SK-N-MC (cell line): Measurements from ENCODE around the gene ACTG1.

ENCODE experiments used
- DNase-seq: peaks from one replicate; pipeline ENCODE4 v3.0.0-alpha.2; 2011; ENCODE audit warnings: low read depth, low spot score
- H3K27ac ChIP-seq: fragments of 200-600 bp; sonication (generic); 2 replicates; pipeline ENCODE4 v1.5.1; 2016; ENCODE audit warnings: mixed run types
- H3K36me3 ChIP-seq: fragments of 200-600 bp; sonication (generic); 2 replicates; pipeline ENCODE4 v1.6.1; 2017; ENCODE audit warnings: antibody characterized with exemption, low read length, mixed read lengths; ENCODE audit not compliant: insufficient read depth
- H3K4me3 ChIP-seq: fragments of 200-600 bp; sonication (generic); 2 replicates; pipeline ENCODE4 v1.5.1; 2016
- H3K9ac ChIP-seq: fragments of 200-600 bp; sonication (generic); 2 replicates; pipeline ENCODE4 v1.8.0; 2017; ENCODE audit warnings: mixed run types, mixed read lengths; ENCODE audit not compliant: insufficient read length
- H3K9me3 ChIP-seq: fragments of 200-600 bp; sonication (generic); 2 replicates; pipeline ENCODE4 v1.6.1; 2017; ENCODE audit warnings: low read depth, mild to moderate bottlenecking, antibody characterized with exemption, low read length, moderate library complexity, mixed read lengths
- EZH2 ChIP-seq: fragments of 200-600 bp; sonication (generic); IDR thresholded peaks from one replicate; pipeline ENCODE4 v1.6.1; 2017; ENCODE audit warnings: antibody characterized with exemption
- FOXP2 ChIP-seq: optimal IDR thresholded peaks from 2 replicates; pipeline ENCODE3; 2011; ENCODE audit warnings: mild to moderate bottlenecking, moderate library complexity; ENCODE audit not compliant: insufficient read depth; ENCODE audit errors: extremely low read length, control extremely low read depth
- POLR2AphosphoS5 ChIP-seq: IDR thresholded peaks from 2 replicates; pipeline ENCODE4 v1.6.1; 2012; ENCODE audit warnings: mild to moderate bottlenecking, low read depth, low read length, borderline replicate concordance

ACTG1 gene

GRCh38 chr17:81479175-81480071 lies 33.2 kb downstream of the ACTG1 start:
- Histone ChIP-seq H3K4me3 (no peak overlapping the region), H3K9me3 (no peaks in the 10 kb centered on the region), H3K9ac (no peak overlapping the region), H3K36me3 (no peaks in the 10 kb centered on the region), H3K27ac (peak overlapping the region; percentile 35; the same call in 1 of the 2 replicates)
- TF ChIP-seq FOXP2 (no peak), POLR2AphosphoS5 (no peak), EZH2 (no peak)
- DNase-seq, result no peak

DNA sequence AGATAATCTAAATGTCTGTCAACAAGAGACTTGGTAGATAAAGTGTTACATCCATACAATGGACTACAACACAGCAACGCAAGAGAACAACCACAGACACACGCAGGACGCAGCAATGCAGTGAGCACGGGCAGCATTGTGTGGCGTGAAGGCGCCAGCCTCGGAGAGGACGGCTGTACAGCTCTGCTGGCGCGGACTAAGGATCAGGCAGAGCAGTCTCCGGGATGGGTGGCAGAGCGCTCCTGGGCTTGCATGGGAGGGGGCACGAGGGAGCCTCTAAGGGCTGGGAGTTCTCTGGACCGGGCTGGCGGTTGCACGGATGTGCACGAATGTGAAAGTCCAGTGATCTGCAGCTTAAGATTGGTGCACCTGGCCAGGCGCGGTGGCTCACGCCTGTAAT lies 34.5 kb downstream of the ACTG1 start:
- Histone ChIP-seq H3K27ac (no peak overlapping the region), H3K36me3 (no peaks in the 10 kb centered on the region), H3K4me3 (no peak overlapping the region), H3K9ac (no peak overlapping the region), H3K9me3 (no peaks in the 10 kb centered on the region)
- no peak for DNase-seq
- TF ChIP-seq EZH2 (no peak), POLR2AphosphoS5 (no peak), FOXP2 (no peak)

DNA sequence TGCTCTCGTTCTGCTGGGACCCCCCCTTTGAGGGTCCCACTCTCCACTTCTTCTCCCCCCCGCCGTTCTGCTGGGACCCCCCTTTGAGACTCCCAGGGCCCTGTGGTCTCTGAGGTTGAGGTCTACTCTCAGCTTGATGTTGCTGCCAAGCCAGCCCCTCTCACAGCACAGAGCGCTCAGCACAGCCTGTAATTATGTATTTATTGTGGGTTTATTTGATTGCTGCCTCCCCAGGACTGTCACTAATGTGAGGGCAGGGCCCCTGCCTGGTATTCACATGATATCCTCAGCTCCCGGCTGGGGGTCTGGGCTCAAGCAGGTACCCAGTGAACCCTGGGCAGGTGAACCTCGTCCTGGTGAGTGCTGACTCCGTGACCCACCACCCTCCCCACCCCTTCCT lies 35.4 kb downstream of the ACTG1 start:
- DNase-seq, result no peak
- no peaks in the 10 kb centered on the region for H3K9me3 ChIP-seq
- H3K36me3 ChIP-seq, result no peaks in the 10 kb centered on the region
- H3K9ac ChIP-seq, result no peak overlapping the region
- TF ChIP-seq POLR2AphosphoS5, result no peak
- TF ChIP-seq EZH2, result no peak
- no peak for TF ChIP-seq FOXP2
- H3K27ac ChIP-seq, result no peak overlapping the region
- H3K4me3 ChIP-seq, result no peak overlapping the region

GRCh38 chr17:81476635-81477034 lies 36.0 kb downstream of the ACTG1 start:
- DNase-seq, result no peak
- Histone ChIP-seq H3K4me3 (no peak overlapping the region), H3K36me3 (no peaks in the 10 kb centered on the region), H3K9ac (no peak overlapping the region), H3K27ac (no peak overlapping the region), H3K9me3 (no peaks in the 10 kb centered on the region)
- TF ChIP-seq FOXP2 (no peak), POLR2AphosphoS5 (no peak), EZH2 (no peak)

DNA sequence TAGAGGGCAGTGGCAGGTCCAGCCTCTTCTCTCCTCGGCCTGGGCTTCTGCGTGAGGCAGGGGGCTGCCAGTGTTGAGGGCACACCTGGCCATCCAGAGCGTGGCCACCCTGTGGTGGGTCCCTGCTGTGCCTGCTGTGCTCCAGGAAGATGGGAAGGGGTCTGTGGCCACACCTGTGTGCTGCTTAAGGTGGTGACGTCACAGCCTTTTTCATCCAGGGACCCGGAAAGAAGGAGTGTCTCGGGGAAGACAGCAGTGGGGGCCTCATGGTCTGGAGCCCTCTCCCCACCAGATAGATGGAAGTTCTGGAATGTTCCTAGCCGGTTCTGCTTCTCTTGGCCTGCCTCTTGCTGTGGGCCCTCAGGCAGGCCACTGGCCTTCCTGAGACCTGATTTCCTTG lies 36.5 kb downstream of the ACTG1 start:
- Histone ChIP-seq H3K4me3 (no peak overlapping the region), H3K9me3 (no peaks in the 10 kb centered on the region), H3K9ac (no peak overlapping the region), H3K27ac (no peak overlapping the region), H3K36me3 (no peaks in the 10 kb centered on the region)
- no peak for TF ChIP-seq FOXP2
- TF ChIP-seq EZH2, result no peak
- no peak for TF ChIP-seq POLR2AphosphoS5
- no peak for DNase-seq

DNA sequence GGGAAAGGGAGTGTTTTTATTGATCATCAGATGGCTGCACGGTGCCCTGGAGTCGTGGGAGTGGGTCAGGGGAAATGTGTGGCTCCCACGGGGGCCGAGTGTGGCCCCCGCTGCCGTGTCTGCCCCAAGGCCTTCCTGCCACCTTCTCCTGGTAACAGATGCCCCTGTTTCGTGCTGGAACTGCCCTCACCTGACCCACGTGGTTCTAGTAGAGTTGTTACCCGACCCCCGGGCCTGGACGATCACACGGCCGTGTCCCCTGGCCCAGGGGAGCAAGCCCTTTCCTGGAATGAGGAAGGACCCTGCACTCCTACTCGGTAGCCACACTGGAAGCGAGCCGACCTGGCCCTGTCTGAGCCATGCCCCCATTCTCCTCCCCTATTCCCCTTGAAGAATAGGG lies 37.6 kb downstream of the ACTG1 start:
- no peak overlapping the region for H3K4me3 ChIP-seq
- H3K9me3 ChIP-seq, result no peaks in the 10 kb centered on the region
- TF ChIP-seq FOXP2 (no peak), POLR2AphosphoS5 (no peak), EZH2 (no peak)
- H3K36me3 ChIP-seq, result no peaks in the 10 kb centered on the region
- no peak overlapping the region for H3K27ac ChIP-seq
- H3K9ac ChIP-seq, result no peak overlapping the region
- no peak for DNase-seq

DNA sequence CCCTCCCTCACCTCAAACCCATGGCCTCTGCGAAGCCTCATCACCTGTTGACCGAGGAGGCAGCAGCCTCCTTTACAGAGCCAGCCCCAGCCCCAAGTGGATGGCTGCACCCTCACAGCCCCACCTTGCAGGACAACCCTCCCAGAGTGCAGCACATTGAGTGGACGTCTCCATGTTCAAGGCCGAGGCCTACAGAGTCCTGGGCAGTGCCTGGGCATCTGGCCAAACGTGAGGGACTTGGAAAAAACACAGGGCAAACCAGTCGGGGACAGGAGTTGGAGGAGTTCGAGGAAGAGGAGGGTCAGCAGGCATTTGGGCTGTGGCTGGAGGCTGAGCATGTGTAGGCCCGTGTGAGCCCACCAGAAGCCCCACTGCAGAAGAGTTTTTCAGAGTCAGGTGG lies 39.6 kb downstream of the ACTG1 start:
- Histone ChIP-seq H3K36me3 (no peaks in the 10 kb centered on the region), H3K4me3 (no peak overlapping the region), H3K9me3 (no peaks in the 10 kb centered on the region), H3K9ac (no peak overlapping the region), H3K27ac (no peak overlapping the region)
- TF ChIP-seq FOXP2, result no peak
- TF ChIP-seq POLR2AphosphoS5, result no peak
- TF ChIP-seq EZH2, result no peak
- DNase-seq, result no peak

DNA sequence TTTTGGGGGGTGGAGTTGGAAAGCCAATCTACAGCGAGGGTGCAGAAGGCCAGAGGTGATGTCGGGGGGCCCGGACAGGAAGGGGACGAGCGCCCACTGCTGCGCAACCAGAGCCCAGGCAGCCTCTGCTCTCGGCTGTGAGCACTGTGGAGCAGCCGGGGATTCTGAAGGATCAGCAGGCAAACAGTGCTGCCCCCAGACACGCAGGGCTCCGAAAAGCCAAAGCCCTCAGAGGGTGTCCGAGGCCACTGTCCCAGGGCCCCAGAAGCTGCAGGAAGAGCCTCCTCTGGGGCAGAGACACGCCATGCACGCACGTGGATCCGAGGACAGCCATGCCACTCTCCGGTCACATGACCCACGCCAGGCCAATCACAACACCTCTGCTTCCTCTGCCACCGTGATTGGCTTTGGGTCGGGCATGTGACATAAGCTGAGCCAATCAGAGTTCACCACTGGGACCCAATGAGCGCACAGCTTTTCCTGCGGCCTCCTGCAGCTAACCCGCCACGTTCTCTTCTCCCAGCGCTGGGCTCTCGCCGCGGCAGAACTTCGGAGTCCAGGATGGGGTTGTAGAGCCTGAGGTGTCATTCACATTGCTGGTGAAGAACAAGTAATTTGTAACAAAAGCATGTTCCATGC lies 40.7 kb downstream of the ACTG1 start:
- no peak for DNase-seq
- Histone ChIP-seq H3K4me3 (peak overlapping the region; percentile 56), H3K36me3 (no peaks in the 10 kb centered on the region), H3K9me3 (no peaks in the 10 kb centered on the region), H3K27ac (peak overlapping the region; percentile 99), H3K9ac (peak overlapping the region; percentile 61)
- TF ChIP-seq FOXP2 (no peak), EZH2 (no peak), POLR2AphosphoS5 (no peak)
